Loucy (cell line): ENCODE measurements around the gene FARP1.

Source experiments
- H2AFZ ChIP-seq: fragments of 200-600 bp; sonication (generic); 2 replicates; pipeline ENCODE4 v1.6.0; 2016; ENCODE audit warnings: antibody characterized with exemption, mild to moderate bottlenecking, low read length, moderate library complexity
- H3F3A ChIP-seq: fragments of 200-600 bp; 2 replicates; pipeline ENCODE4 v1.6.0; 2016; ENCODE audit warnings: antibody characterized with exemption, low read depth, mild to moderate bottlenecking
- H3K27me3 ChIP-seq: fragments of 200-600 bp; sonication (generic); 2 replicates; pipeline ENCODE4 v1.6.1; 2014; ENCODE audit warnings: low read length, mild to moderate bottlenecking; ENCODE audit not compliant: insufficient read depth, poor library complexity, severe bottlenecking
- H3K36me3 ChIP-seq: fragments of 200-600 bp; sonication (generic); 2 replicates; pipeline ENCODE4 v1.6.1; 2016; ENCODE audit warnings: low read length; ENCODE audit not compliant: insufficient read depth
- H3K4me1 ChIP-seq: fragments of 200-600 bp; sonication (generic); 2 replicates; pipeline ENCODE4 v1.5.1; 2014; ENCODE audit warnings: low read length, mild to moderate bottlenecking; ENCODE audit not compliant: insufficient read depth, poor library complexity, severe bottlenecking
- H3K4me2 ChIP-seq: fragments of 200-600 bp; sonication (generic); 2 replicates; pipeline ENCODE4 v1.6.0; 2014; ENCODE audit warnings: antibody characterized with exemption, low read length, low read depth, mild to moderate bottlenecking; ENCODE audit not compliant: poor library complexity, severe bottlenecking
- H3K4me3 ChIP-seq: fragments of 200-600 bp; sonication (generic); 2 replicates; pipeline ENCODE4 v1.5.1; 2014; ENCODE audit warnings: low read length, mild to moderate bottlenecking, mixed read lengths; ENCODE audit not compliant: poor library complexity, severe bottlenecking
- H3K79me2 ChIP-seq: fragments of 200-600 bp; sonication (generic); 2 replicates; pipeline ENCODE4 v1.6.1; 2014; ENCODE audit warnings: low read length; ENCODE audit not compliant: insufficient read depth
- H3K9ac ChIP-seq: fragments of 200-600 bp; sonication (generic); 2 replicates; pipeline ENCODE4 v1.6.0; 2014; ENCODE audit warnings: mild to moderate bottlenecking, low read depth, low read length, moderate library complexity; ENCODE audit not compliant: poor library complexity, severe bottlenecking
- H3K9me2 ChIP-seq: fragments of 200-600 bp; sonication (generic); replicated peaks from 2 replicates; pipeline ENCODE4 v1.6.1; 2016; ENCODE audit warnings: low read depth, low read length, mixed read lengths
- H3K9me3 ChIP-seq: fragments of 200-600 bp; sonication (generic); 2 replicates; pipeline ENCODE4 v1.6.1; 2014; ENCODE audit warnings: mild to moderate bottlenecking, antibody characterized with exemption, low read length, low read depth; ENCODE audit not compliant: insufficient read depth
- H4K20me1 ChIP-seq: fragments of 200-600 bp; sonication (generic); 2 replicates; pipeline ENCODE4 v1.6.0; 2014; ENCODE audit warnings: antibody characterized with exemption, low read length, mild to moderate bottlenecking; ENCODE audit not compliant: insufficient read depth, poor library complexity, severe bottlenecking
- EZH2phosphoT487 ChIP-seq: fragments of 200-600 bp; IDR thresholded peaks from 2 replicates; pipeline ENCODE4 v1.6.1; 2018; ENCODE audit warnings: antibody characterized with exemption, mild to moderate bottlenecking, moderate library complexity, borderline replicate concordance
- TF ChIP-seq, protein P1 (sequence below): fragments of 200-600 bp; sonication (generic); conservative IDR thresholded peaks from 2 replicates; pipeline ENCODE4 v1.5.1; 2014; ENCODE audit warnings: mild to moderate bottlenecking, antibody characterized with exemption, low read length

The FARP1 gene

DNA sequence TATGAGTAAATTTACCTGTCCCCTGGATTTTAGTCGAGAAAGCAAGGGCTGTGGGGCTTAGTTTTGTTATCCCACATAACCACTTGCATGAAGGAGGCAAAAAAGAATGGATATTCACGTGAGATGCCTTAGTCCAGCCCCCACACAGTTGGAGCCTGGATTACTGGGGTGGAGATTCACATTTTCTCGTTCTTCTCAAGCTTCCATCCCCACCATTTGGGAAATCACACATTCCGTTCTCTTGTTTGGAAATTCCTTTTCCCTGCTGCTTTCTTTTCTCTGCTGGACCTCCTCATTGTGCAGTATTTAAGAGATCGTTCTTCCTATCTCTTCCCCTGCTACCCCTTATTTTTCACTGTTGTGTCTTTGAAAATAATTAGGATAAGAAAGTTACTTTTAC, 45.1 kb upstream of the FARP1 start:
- no peak for TF ChIP-seq EZH2phosphoT487
- TF ChIP-seq, protein P1, sequence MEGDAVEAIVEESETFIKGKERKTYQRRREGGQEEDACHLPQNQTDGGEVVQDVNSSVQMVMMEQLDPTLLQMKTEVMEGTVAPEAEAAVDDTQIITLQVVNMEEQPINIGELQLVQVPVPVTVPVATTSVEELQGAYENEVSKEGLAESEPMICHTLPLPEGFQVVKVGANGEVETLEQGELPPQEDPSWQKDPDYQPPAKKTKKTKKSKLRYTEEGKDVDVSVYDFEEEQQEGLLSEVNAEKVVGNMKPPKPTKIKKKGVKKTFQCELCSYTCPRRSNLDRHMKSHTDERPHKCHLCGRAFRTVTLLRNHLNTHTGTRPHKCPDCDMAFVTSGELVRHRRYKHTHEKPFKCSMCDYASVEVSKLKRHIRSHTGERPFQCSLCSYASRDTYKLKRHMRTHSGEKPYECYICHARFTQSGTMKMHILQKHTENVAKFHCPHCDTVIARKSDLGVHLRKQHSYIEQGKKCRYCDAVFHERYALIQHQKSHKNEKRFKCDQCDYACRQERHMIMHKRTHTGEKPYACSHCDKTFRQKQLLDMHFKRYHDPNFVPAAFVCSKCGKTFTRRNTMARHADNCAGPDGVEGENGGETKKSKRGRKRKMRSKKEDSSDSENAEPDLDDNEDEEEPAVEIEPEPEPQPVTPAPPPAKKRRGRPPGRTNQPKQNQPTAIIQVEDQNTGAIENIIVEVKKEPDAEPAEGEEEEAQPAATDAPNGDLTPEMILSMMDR, result no peak
- no peaks in the 10 kb centered on the region for H3K9me2 ChIP-seq
- no peaks in the 10 kb centered on the region for H3K27me3 ChIP-seq

DNA sequence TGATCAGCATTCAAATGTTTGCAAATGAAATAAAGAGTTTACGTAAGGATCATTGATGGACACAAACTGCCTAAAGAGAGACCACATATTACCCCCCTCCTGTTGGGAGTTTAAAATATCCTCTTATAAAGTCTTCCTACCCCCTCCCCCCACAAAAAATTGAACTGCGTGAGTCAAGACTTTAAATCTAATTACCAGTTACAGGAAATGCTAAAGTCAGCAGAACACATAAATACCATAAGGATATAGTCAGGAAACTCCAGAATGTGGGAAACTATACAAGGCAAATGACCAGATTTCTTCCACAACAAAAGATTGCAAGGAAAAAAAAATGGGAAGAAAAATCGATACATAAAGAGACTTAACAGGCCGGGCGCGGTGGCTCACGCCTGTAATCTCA, 44.4 kb upstream of the FARP1 start:
- H3K4me2 ChIP-seq, result no peak overlapping the region
- H3K27me3 ChIP-seq, result no peaks in the 10 kb centered on the region
- TF ChIP-seq, protein P1, result no peak
- TF ChIP-seq EZH2phosphoT487, result no peak
- no peaks in the 10 kb centered on the region for H3K36me3 ChIP-seq
- H3K4me3 ChIP-seq, result no peak overlapping the region
- H3K4me1 ChIP-seq, result no peaks in the 10 kb centered on the region
- H3K9ac ChIP-seq, result no peak overlapping the region
- no peaks in the 10 kb centered on the region; the same call in 1 of the 2 replicates for H3K9me3 ChIP-seq
- no peaks in the 10 kb centered on the region for H4K20me1 ChIP-seq
- H3K9me2 ChIP-seq, result no peaks in the 10 kb centered on the region
- H3K79me2 ChIP-seq, result no peaks in the 10 kb centered on the region
- no peak overlapping the region for H2AFZ ChIP-seq
- no peaks in the 10 kb centered on the region for H3F3A ChIP-seq

More for the DNA sequence above, 45.1 kb upstream of the FARP1 start:
- H3K9me3 ChIP-seq, result peaks cover 4% of the 10 kb centered on the region; the same call in 1 of the 2 replicates
- H4K20me1 ChIP-seq, result no peaks in the 10 kb centered on the region
- H3K4me3 ChIP-seq, result no peak overlapping the region
- H3K4me1 ChIP-seq, result no peaks in the 10 kb centered on the region
- no peak overlapping the region for H2AFZ ChIP-seq
- no peak overlapping the region for H3K9ac ChIP-seq
- H3K4me2 ChIP-seq, result no peak overlapping the region
- H3K79me2 ChIP-seq, result no peaks in the 10 kb centered on the region
- no peaks in the 10 kb centered on the region for H3K36me3 ChIP-seq
- no peaks in the 10 kb centered on the region for H3F3A ChIP-seq

DNA sequence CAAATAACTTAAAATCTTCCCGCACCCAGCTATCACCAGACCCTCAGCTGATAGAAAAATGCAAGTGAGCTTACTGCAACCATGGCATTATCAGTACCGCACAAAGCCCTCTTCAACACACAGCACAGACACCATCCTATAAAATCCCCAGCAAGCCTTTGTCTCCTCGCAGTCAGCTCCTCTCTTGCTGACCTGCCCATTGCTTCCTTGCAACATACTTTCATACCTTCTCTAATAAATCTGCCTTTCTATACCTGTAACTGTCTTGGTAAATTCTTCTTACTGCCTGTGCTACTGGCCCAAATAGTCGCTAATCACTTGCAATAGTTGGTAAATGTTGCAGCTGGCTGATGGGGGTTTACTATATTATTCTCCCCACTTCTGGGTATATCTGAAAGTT, 43.3 kb upstream of the FARP1 start:
- no peaks in the 10 kb centered on the region for H3K27me3 ChIP-seq
- no peaks in the 10 kb centered on the region; the same call in 1 of the 2 replicates for H3K9me3 ChIP-seq
- H2AFZ ChIP-seq, result no peak overlapping the region
- no peaks in the 10 kb centered on the region for H3K36me3 ChIP-seq
- no peaks in the 10 kb centered on the region for H3K9me2 ChIP-seq
- H3K9ac ChIP-seq, result no peak overlapping the region
- H4K20me1 ChIP-seq, result no peaks in the 10 kb centered on the region
- no peak for TF ChIP-seq EZH2phosphoT487
- TF ChIP-seq, protein P1, result no peak
- no peaks in the 10 kb centered on the region for H3K4me1 ChIP-seq
- H3K79me2 ChIP-seq, result no peaks in the 10 kb centered on the region
- H3K4me3 ChIP-seq, result no peak overlapping the region
- H3K4me2 ChIP-seq, result no peak overlapping the region
- no peaks in the 10 kb centered on the region for H3F3A ChIP-seq
